Esophagus muscularis mucosa (tissue), 3 donors: Measurements from ENCODE around the gene PSMD14.

Source experiments
- POLR2AphosphoS5 ChIP-seq, 2 donors: sonication (generic); formaldehyde crosslinking; IDR thresholded peaks; one replicate each; pipeline ENCODE4 v1.6.1; 2017; ENCODE audit warnings: antibody characterized with exemption in 2 of 2
- TF ChIP-seq, protein P1 (sequence below), 3 experiments: fragments of 200-600 bp in 2 of 3; fragments of 450-650 bp in 1 of 3; sonication (generic) in 2 of 3; IDR thresholded peaks; one replicate each; pipeline ENCODE4 v1.5.1; 2017 to 2019; ENCODE audit warnings: antibody characterized with exemption in 3 of 3, mild to moderate bottlenecking in 2 of 3, moderate library complexity in 1 of 3

DNA sequence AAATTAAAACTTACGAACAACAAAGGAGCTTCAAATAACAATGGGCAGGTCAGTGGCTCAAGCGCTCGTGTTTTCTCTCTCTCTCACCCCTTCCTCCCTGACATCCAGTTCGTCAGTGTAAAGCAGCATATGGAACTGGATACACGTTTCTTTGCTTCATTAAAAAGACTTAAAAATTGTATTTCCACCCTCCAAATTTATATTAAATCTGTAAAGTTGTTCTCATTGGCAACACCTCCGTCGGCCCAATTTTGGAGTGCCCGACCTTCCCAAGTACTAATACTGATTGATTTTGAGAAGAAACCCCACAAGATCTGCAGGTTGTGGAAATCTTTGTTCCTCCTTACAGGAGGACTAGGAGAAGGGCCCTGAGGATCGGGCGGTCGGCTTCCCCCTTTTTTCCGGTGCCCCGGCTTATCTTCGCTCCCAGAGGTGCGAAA is 110.1 kb downstream of the PSMD14 start:
- TF ChIP-seq, protein P1, sequence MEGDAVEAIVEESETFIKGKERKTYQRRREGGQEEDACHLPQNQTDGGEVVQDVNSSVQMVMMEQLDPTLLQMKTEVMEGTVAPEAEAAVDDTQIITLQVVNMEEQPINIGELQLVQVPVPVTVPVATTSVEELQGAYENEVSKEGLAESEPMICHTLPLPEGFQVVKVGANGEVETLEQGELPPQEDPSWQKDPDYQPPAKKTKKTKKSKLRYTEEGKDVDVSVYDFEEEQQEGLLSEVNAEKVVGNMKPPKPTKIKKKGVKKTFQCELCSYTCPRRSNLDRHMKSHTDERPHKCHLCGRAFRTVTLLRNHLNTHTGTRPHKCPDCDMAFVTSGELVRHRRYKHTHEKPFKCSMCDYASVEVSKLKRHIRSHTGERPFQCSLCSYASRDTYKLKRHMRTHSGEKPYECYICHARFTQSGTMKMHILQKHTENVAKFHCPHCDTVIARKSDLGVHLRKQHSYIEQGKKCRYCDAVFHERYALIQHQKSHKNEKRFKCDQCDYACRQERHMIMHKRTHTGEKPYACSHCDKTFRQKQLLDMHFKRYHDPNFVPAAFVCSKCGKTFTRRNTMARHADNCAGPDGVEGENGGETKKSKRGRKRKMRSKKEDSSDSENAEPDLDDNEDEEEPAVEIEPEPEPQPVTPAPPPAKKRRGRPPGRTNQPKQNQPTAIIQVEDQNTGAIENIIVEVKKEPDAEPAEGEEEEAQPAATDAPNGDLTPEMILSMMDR (IDR thresholded peaks at IDR 0.05), result no peak
- no peak for TF ChIP-seq POLR2AphosphoS5 (IDR thresholded peaks at IDR 0.05)
